WTC11 (cell line): ENCODE results near the gene ATG2A. TPM values are rescaled to one million over a fixed set of nuclear protein-coding genes. Genes with fewer than 3 reads are reported as not detected.

Experiments
- ATAC-seq: fragments of 200-7000 bp; cut with Tn5 transposase; 2 replicates; pipeline ENCODE4 v1.10.0; 2021; ENCODE audit warnings: mild to moderate bottlenecking, moderate library complexity
- CTCF ChIA-PET: fragments of 300-600 bp; sonication (Branson Sonifier 250); formaldehyde crosslinking; loops from one replicate; lab custom pipeline; 2021; ENCODE audit warnings: antibody characterized with exemption; lab: Charles Lee
- POLR2A ChIA-PET: fragments of 350-600 bp; sonication (Branson Sonifier 250); formaldehyde crosslinking; loops from one replicate; lab custom pipeline; 2021; ENCODE audit warnings: antibody characterized with exemption; lab: Charles Lee
- DNase-seq: peaks from one replicate; pipeline ENCODE4 v3.0.0; 2021; ENCODE audit warnings: low spot score
- H3K27ac Mint-ChIP-seq: 2 replicates; pipeline ENCODE4 v1.8.0; 2021; ENCODE audit warnings: mixed read lengths
- H3K27me3 Mint-ChIP-seq: 2 replicates; pipeline ENCODE4 v1.8.0; 2021; ENCODE audit warnings: low read depth, mild to moderate bottlenecking, moderate library complexity, mixed read lengths
- H3K36me3 Mint-ChIP-seq: 2 replicates; pipeline ENCODE4 v1.8.0; 2021; ENCODE audit warnings: mixed read lengths
- H3K4me1 Mint-ChIP-seq: 2 replicates; pipeline ENCODE4 v1.8.0; 2022; ENCODE audit warnings: mixed read lengths
- H3K4me3 Mint-ChIP-seq: 2 replicates; pipeline ENCODE4 v1.8.0; 2021; ENCODE audit warnings: mild to moderate bottlenecking, moderate library complexity, mixed read lengths
- H3K9me3 Mint-ChIP-seq: 2 replicates; pipeline ENCODE4 v1.8.0; 2021; ENCODE audit warnings: mixed read lengths
- AFF4 ChIP-seq: sonication (generic); formaldehyde crosslinking; IDR thresholded peaks from 2 replicates; pipeline ENCODE4 v1.8.1; 2023; ENCODE audit warnings: mild to moderate bottlenecking, missing genetic modification reagents, borderline replicate concordance
- AR ChIP-seq: fragments of 250-450 bp; sonication (Bioruptor Pico); IDR thresholded peaks from 2 replicates; pipeline ENCODE4 v1.9.0; 2021; ENCODE audit warnings: mild to moderate bottlenecking
- CREB1 ChIP-seq: sonication (generic); formaldehyde crosslinking; IDR thresholded peaks from 2 replicates; pipeline ENCODE4 v1.8.0; 2023; ENCODE audit warnings: mild to moderate bottlenecking, missing genetic modification reagents
- E2F4 ChIP-seq: sonication (generic); formaldehyde crosslinking; IDR thresholded peaks from 2 replicates; pipeline ENCODE4 v1.8.1; 2022; ENCODE audit warnings: low read depth, mild to moderate bottlenecking, moderate library complexity, missing genetic modification reagents, borderline replicate concordance
- E2F5 ChIP-seq: sonication (generic); formaldehyde crosslinking; IDR thresholded peaks from 2 replicates; pipeline ENCODE4 v1.8.1; 2022; ENCODE audit warnings: mild to moderate bottlenecking, moderate library complexity, missing genetic modification reagents
- ELF4 ChIP-seq: sonication (generic); formaldehyde crosslinking; IDR thresholded peaks from 2 replicates; pipeline ENCODE4 v1.8.1; 2022; ENCODE audit warnings: low read depth, mild to moderate bottlenecking, moderate library complexity, missing genetic modification reagents
- ERG ChIP-seq: fragments of 250-450 bp; sonication (Bioruptor Pico); IDR thresholded peaks from 2 replicates; pipeline ENCODE4 v1.8.0; 2021; ENCODE audit warnings: mild to moderate bottlenecking
- HMGA2 ChIP-seq: fragments of 250-450 bp; sonication (Bioruptor Pico); IDR thresholded peaks from 2 replicates; pipeline ENCODE4 v1.4.0; 2021; ENCODE audit warnings: mild to moderate bottlenecking, moderate library complexity
- IRF2 ChIP-seq: sonication (generic); formaldehyde crosslinking; IDR thresholded peaks from 2 replicates; pipeline ENCODE4 v1.8.0; 2022; ENCODE audit warnings: low read depth, missing genetic modification reagents, borderline replicate concordance
- KAT7 ChIP-seq: sonication (generic); formaldehyde crosslinking; IDR thresholded peaks from 2 replicates; pipeline ENCODE4 v1.8.1; 2023; ENCODE audit warnings: missing genetic modification reagents, mild to moderate bottlenecking, borderline replicate concordance
- NFE2L1 ChIP-seq: sonication (generic); formaldehyde crosslinking; IDR thresholded peaks from 2 replicates; pipeline ENCODE4 v1.8.1; 2023; ENCODE audit warnings: missing genetic modification reagents
- NR3C1 ChIP-seq: sonication (generic); formaldehyde crosslinking; conservative IDR thresholded peaks from 2 replicates; pipeline ENCODE4 v1.8.1; 2023; ENCODE audit warnings: low read depth, mild to moderate bottlenecking, missing genetic modification reagents
- SP1 ChIP-seq: sonication (generic); formaldehyde crosslinking; conservative IDR thresholded peaks from 2 replicates; pipeline ENCODE4 v1.8.1; 2022; ENCODE audit warnings: missing genetic modification reagents
- USF1 ChIP-seq: sonication (generic); formaldehyde crosslinking; IDR thresholded peaks from 2 replicates; pipeline ENCODE4 v1.8.0; 2022; ENCODE audit warnings: mild to moderate bottlenecking, missing genetic modification reagents
- USF2 ChIP-seq: sonication (generic); formaldehyde crosslinking; IDR thresholded peaks from 2 replicates; pipeline ENCODE4 v1.8.1; 2023; ENCODE audit warnings: mild to moderate bottlenecking, missing genetic modification reagents, moderate library complexity
- ZBTB43 ChIP-seq: sonication (generic); formaldehyde crosslinking; IDR thresholded peaks from 2 replicates; pipeline ENCODE4 v1.8.1; 2023; ENCODE audit warnings: mild to moderate bottlenecking, missing genetic modification reagents
- ZNF263 ChIP-seq: sonication (generic); formaldehyde crosslinking; IDR thresholded peaks from 2 replicates; pipeline ENCODE4 v1.8.1; 2022; ENCODE audit warnings: low read depth, mild to moderate bottlenecking, moderate library complexity, missing genetic modification reagents
- ZNF317 ChIP-seq: sonication (generic); formaldehyde crosslinking; IDR thresholded peaks from 2 replicates; pipeline ENCODE4 v1.8.1; 2023; ENCODE audit warnings: low read depth, mild to moderate bottlenecking, moderate library complexity, missing genetic modification reagents, borderline replicate concordance
- ZNF396 ChIP-seq: fragments of 250-450 bp; sonication (Bioruptor Pico); IDR thresholded peaks from 2 replicates; pipeline ENCODE4 v1.8.0; 2021; ENCODE audit warnings: mild to moderate bottlenecking, moderate library complexity, borderline replicate concordance
- ZNF423 ChIP-seq: fragments of 250-450 bp; sonication (Bioruptor Pico); IDR thresholded peaks from 2 replicates; pipeline ENCODE4 v2.1.2; 2022; ENCODE audit warnings: mild to moderate bottlenecking, moderate library complexity
- ZNF512 ChIP-seq: sonication (generic); formaldehyde crosslinking; IDR thresholded peaks from 2 replicates; pipeline ENCODE4 v1.8.1; 2022; ENCODE audit warnings: missing genetic modification reagents, borderline replicate concordance
- total RNA-seq: library from RNA; stranded (reverse); gene quantifications from 3 replicates; pipeline ENCODE4 v1.2.3, GENCODE V29; 2021

ATG2A gene
- total RNA-seq, 1 experiment from 2014 or later = 31.4 TPM

- H3K4me1 Mint-ChIP-seq = peaks cover 45% of the 10 kb centered on the region
- no peaks in the 10 kb centered on the region for H3K9me3 Mint-ChIP-seq
- DNase-seq (peak; percentile 99), ATAC-seq (peak; percentile 70)
- CTCF ChIA-PET = interaction anchor here (0.5 to 12.5 kb wide), 25 partner anchors 11 to 288 kb away, joined by 3 to 372 read pairs (median 8); partner anchors contain the start of genes ARL2, BATF2, EHD1 and MAP4K2
- no peaks in the 10 kb centered on the region for H3K27me3 Mint-ChIP-seq
- H3K36me3 Mint-ChIP-seq = no peaks in the 10 kb centered on the region
- peak overlapping the region; percentile 87 for H3K27ac Mint-ChIP-seq
- POLR2A ChIA-PET = interaction anchor here (0.6 kb wide), 1 partner anchor 227 kb away, joined by 6 read pairs; no protein-coding TSS in a partner anchor
- H3K4me3 Mint-ChIP-seq = peak overlapping the region; percentile 42; the same call in 1 of the 2 replicates
- TF ChIP-seq ZNF317 = no peak
- 0 out of 2 replicates have a peak, but pooled peaks have one; percentile 24 for TF ChIP-seq USF2
- peak; percentile 75; the same call in 1 of the 2 replicates for TF ChIP-seq SP1 (CRISPR knock-in tag)
- TF ChIP-seq NFE2L1 = no peak
- TF ChIP-seq ZNF396 (CRISPR knock-in tag) = no peak
- no peak for TF ChIP-seq ERG (CRISPR knock-in tag)
- TF ChIP-seq ELF4 (CRISPR knock-in tag) = no peak
- no peak for TF ChIP-seq ZNF512
- no peak for TF ChIP-seq CREB1
- TF ChIP-seq USF1 = no peak
- no peak for TF ChIP-seq KAT7 (CRISPR knock-in tag)
- TF ChIP-seq NR3C1 (CRISPR knock-in tag) = no peak
- TF ChIP-seq IRF2 (CRISPR knock-in tag) = no peak
- no peak for TF ChIP-seq HMGA2 (CRISPR knock-in tag)
- TF ChIP-seq E2F5 (CRISPR knock-in tag) = no peak
- no peak for TF ChIP-seq E2F4 (CRISPR knock-in tag)
- TF ChIP-seq AR (CRISPR knock-in tag) = no peak
- no peak for TF ChIP-seq ZBTB43
- TF ChIP-seq ZNF423 (CRISPR knock-in tag) = no peak
- no peak for TF ChIP-seq ZNF263 (CRISPR knock-in tag)
- no peak for TF ChIP-seq AFF4 (CRISPR knock-in tag)
These were observed 69.9 kb downstream of the ATG2A start for GRCh38 chr11:64846998-64847666.
